Activated CD8-positive, alpha-beta memory T cell treated with anti-CD3 and anti-CD28 coated beads, Interleukin-2, amount 50 U/mL, for 1 hour (primary cell): ENCODE data around the gene PNKD.

Experiments
- DNase-seq: peaks from one replicate; pipeline ENCODE4 v3.0.0-alpha.2; 2020; ENCODE audit errors: extremely low read depth

PNKD gene

GRCh38 chr2:218395826-218396687 is 125.7 kb downstream of the PNKD start:
- DNase-seq, result peak; percentile 88
